Measurements from ENCODE around the gene ST3GAL3. TPM values are rescaled to one million over a fixed set of nuclear protein-coding genes. Genes with fewer than 3 reads are reported as not detected.

The ST3GAL3 gene
- total and polyA plus RNA-seq, 2 donors (not counting 3 experiments of a cell fraction or from before 2014, with no cell fraction given) = 14.3 to 35.8 TPM

DNA sequence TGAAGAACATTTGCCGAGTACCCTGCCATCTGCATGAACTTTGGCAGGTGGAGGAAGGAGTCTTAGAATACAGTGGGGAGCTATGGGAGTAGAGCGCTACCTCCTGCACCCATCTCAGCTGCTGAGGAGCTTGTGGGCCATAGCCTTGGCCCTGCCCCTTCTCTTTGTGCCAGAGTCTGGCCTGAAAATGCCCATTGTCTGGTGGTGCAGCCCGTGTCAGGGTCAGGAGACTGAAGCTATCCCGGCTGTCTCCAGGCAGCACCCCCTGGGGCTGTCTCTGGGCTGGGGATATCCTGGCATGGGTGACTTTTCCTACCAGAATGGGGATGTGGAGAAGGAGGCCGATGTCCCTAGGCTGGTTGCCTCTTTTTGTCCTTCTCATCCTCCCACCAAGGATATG is 246.7 kb downstream of the ST3GAL3 start:
- Histone ChIP-seq H4K20me1 (replicated peaks; ENCODE audit: control insufficient read depth, extremely low read depth, insufficient read depth, low read length) (no peaks in the 10 kb centered on the region), H3K79me2 (ENCODE audit: control insufficient read depth, insufficient read depth, low read length) (no peaks in the 10 kb centered on the region), H3K27me3 (ENCODE audit: control insufficient read depth in 2 of 2, insufficient read depth in 2 of 2, low read length in 2 of 2) (no peaks in the 10 kb centered on the region), H3K4me3 (replicated peaks in 1 of 3; ENCODE audit: insufficient read depth in 1 of 3, low read depth in 1 of 3, low read length in 3 of 3) (no peak overlapping the region), H3K36me3 (ENCODE audit: control insufficient read depth in 2 of 2, extremely low read depth in 1 of 2, insufficient read depth in 2 of 2, low read length in 2 of 2) (peaks cover 5 to 27% of the 10 kb centered on the region in 2 experiments), H3K9ac (replicated peaks; ENCODE audit: extremely low read depth, insufficient read depth, low read length) (no peak overlapping the region), H3K27ac (ENCODE audit: insufficient read depth, low read depth, low read length) (no peak overlapping the region), H3K4me2 (ENCODE audit: insufficient read depth, low read length) (no peak overlapping the region), H2AFZ (ENCODE audit: low read depth, low read length) (no peak overlapping the region), H3K9me1 (replicated peaks; ENCODE audit: control insufficient read depth, extremely low read depth, insufficient read depth, low read length) (no peaks in the 10 kb centered on the region), H3K4me1 (ENCODE audit: control insufficient read depth, extremely low read depth, insufficient read depth, low read length) (no peaks in the 10 kb centered on the region), H3K9me3 (replicated peaks; ENCODE audit: control insufficient read depth, insufficient read depth, low read length) (no peaks in the 10 kb centered on the region)
- dilution Hi-C loops (cut with MboI; ENCODE audit: extremely low pct_ligation_motif_present, low sequenced_read_pairs) (no loop called here), intact Hi-C loops (cut with micrococcal nuclease) (no loop called here)
- ChIA-PET CTCF (interaction anchor here (1.6 to 1.7 kb wide), 2 partner anchors 21 to 94 kb away, joined by 4 to 5 read pairs; partner anchors contain the start of gene ATP6V0B), POLR2A (no interaction called here)
- TF ChIP-seq MYC (IDR thresholded peaks at IDR 0.05; ENCODE audit: low read depth, low read length) (no peak), GATA2 (IDR thresholded peaks at IDR 0.05; ENCODE audit: insufficient read depth, insufficient read length, low read depth, low read length) (no peak), POLR2A (IDR thresholded peaks at IDR 0.05; ENCODE audit: low read depth, low read length) (no peak), FOS (IDR thresholded peaks at IDR 0.05; ENCODE audit: borderline replicate concordance, insufficient read depth, low read length) (no peak)
- TF ChIP-seq, protein P1, sequence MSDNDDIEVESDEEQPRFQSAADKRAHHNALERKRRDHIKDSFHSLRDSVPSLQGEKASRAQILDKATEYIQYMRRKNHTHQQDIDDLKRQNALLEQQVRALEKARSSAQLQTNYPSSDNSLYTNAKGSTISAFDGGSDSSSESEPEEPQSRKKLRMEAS (IDR thresholded peaks at IDR 0.05; ENCODE audit: insufficient read depth, insufficient read length) = no peak
- no TSS peak for BruUV-seq (replicated peaks)
- no peak for DNase-seq (ENCODE audit: low read depth, low spot score)
- no peak for FAIRE-seq

- no peak for FAIRE-seq
Observed at GRCh38 chr1:43956234-43956633, 248.9 kb downstream of the ST3GAL3 start.

More at GRCh38 chr1:43956234-43956633, 248.9 kb downstream of the ST3GAL3 start:
- H3K4me3 ChIP-seq (replicated peaks in 1 of 3; ENCODE audit: insufficient read depth in 1 of 3, low read depth in 1 of 3, low read length in 3 of 3) = no peak overlapping the region
- no peaks in the 10 kb centered on the region for H3K79me2 ChIP-seq (ENCODE audit: control insufficient read depth, insufficient read depth, low read length)
- H3K9ac ChIP-seq (replicated peaks; ENCODE audit: extremely low read depth, insufficient read depth, low read length) = no peak overlapping the region
- TF ChIP-seq JUN (IDR thresholded peaks at IDR 0.05; ENCODE audit: borderline replicate concordance, insufficient read depth, insufficient read length, low read depth) (no peak), MYC (IDR thresholded peaks at IDR 0.05; ENCODE audit: low read depth, low read length) (no peak), POLR2AphosphoS5 (IDR thresholded peaks at IDR 0.05; ENCODE audit: insufficient read depth, low read depth, low read length) (no peak), FOS (IDR thresholded peaks at IDR 0.05; ENCODE audit: borderline replicate concordance, insufficient read depth, low read length) (no peak), GATA2 (IDR thresholded peaks at IDR 0.05; ENCODE audit: insufficient read depth, insufficient read length, low read depth, low read length) (no peak), POLR2A (IDR thresholded peaks at IDR 0.05; ENCODE audit: low read depth, low read length) (no peak), EZH2 (IDR thresholded peaks at IDR 0.05; ENCODE audit: borderline replicate concordance, low read depth, low read length, severe bottlenecking) (no peak)
- TF ChIP-seq, protein P2, sequence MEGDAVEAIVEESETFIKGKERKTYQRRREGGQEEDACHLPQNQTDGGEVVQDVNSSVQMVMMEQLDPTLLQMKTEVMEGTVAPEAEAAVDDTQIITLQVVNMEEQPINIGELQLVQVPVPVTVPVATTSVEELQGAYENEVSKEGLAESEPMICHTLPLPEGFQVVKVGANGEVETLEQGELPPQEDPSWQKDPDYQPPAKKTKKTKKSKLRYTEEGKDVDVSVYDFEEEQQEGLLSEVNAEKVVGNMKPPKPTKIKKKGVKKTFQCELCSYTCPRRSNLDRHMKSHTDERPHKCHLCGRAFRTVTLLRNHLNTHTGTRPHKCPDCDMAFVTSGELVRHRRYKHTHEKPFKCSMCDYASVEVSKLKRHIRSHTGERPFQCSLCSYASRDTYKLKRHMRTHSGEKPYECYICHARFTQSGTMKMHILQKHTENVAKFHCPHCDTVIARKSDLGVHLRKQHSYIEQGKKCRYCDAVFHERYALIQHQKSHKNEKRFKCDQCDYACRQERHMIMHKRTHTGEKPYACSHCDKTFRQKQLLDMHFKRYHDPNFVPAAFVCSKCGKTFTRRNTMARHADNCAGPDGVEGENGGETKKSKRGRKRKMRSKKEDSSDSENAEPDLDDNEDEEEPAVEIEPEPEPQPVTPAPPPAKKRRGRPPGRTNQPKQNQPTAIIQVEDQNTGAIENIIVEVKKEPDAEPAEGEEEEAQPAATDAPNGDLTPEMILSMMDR (IDR thresholded peaks at IDR 0.05; ENCODE audit: extremely low read depth in 1 of 2, insufficient read depth in 1 of 2, low read depth in 1 of 2, low read length in 2 of 2) = no peak
- TF ChIP-seq, protein P1 (IDR thresholded peaks at IDR 0.05; ENCODE audit: insufficient read depth, insufficient read length) = no peak
- H3K36me3 ChIP-seq (ENCODE audit: control insufficient read depth in 2 of 2, extremely low read depth in 1 of 2, insufficient read depth in 2 of 2, low read length in 2 of 2) = peaks cover 5 to 28% of the 10 kb centered on the region in 2 experiments
- no peaks in the 10 kb centered on the region for H3K27me3 ChIP-seq (ENCODE audit: control insufficient read depth in 2 of 2, insufficient read depth in 2 of 2, low read length in 2 of 2)
- no peaks in the 10 kb centered on the region for H4K20me1 ChIP-seq (replicated peaks; ENCODE audit: control insufficient read depth, extremely low read depth, insufficient read depth, low read length)
- H2AFZ ChIP-seq (ENCODE audit: low read depth, low read length) = no peak overlapping the region
- DNase-seq (ENCODE audit: low read depth, low spot score) = no peak
- POLR2A ChIA-PET = no interaction called here
- H3K27ac ChIP-seq (ENCODE audit: insufficient read depth, low read depth, low read length) = no peak overlapping the region
- H3K9me1 ChIP-seq (replicated peaks; ENCODE audit: control insufficient read depth, extremely low read depth, insufficient read depth, low read length) = no peaks in the 10 kb centered on the region
- no TSS peak for BruUV-seq (replicated peaks)
- intact Hi-C loops (cut with micrococcal nuclease) (no loop called here), dilution Hi-C loops (cut with MboI; ENCODE audit: extremely low pct_ligation_motif_present, low sequenced_read_pairs) (no loop called here)
- no peak overlapping the region for H3K4me2 ChIP-seq (ENCODE audit: insufficient read depth, low read length)
- CTCF ChIA-PET = interaction anchor here (0.8 to 1.6 kb wide), 2 partner anchors 192 to 193 kb away, joined by 3 to 5 read pairs; no protein-coding TSS in a partner anchor
- H3K4me1 ChIP-seq (ENCODE audit: control insufficient read depth, extremely low read depth, insufficient read depth, low read length) = no peaks in the 10 kb centered on the region
- H3K9me3 ChIP-seq (replicated peaks; ENCODE audit: control insufficient read depth, insufficient read depth, low read length) = no peaks in the 10 kb centered on the region
